Activated CD4-positive, alpha-beta T cell treated with anti-CD3 and anti-CD28 coated beads for 24 hours (primary cell): ENCODE results near the gene RAB35.

Experiments used
- DNase-seq, 2 donors: peaks; one replicate each; pipeline ENCODE4 v3.0.0-alpha.2; 2020; ENCODE audit warnings: low read depth in 2 of 2

RAB35 gene

DNA sequence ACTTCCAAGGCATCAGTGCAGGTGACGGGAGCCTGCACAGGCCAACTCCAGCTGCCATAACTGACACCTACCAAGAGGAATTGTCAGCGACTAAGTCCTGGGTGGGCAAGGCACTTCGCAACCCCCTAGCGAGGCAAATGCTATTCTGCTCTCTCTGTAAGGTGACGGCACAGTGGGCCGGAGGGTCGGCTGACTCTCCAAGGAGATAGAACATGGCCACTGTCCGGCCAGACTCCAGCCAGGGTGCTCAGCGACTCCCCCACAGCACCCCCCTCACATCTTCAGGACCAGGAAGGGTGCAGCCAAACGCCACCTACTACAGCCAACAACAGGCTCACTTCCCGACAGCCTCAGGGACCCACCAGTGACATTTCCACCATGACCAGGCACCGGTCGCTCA lies 13.2 kb downstream of the RAB35 start:
- DNase-seq: no peak

DNA sequence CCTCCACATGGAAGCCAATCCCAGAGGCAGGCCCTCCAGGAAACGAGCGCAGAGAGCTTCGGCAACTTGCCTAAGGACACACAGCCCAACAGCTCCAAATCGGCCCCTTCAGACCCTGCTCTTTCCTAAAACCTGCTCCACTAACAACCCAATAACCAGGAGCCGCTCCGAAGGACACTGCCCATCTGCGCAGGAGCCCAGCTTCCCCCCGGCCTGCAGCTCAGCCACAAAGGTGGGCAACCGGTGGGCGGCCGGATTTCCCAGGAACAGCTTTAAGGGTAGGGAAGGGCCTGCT lies 13.6 kb downstream of the RAB35 start:
- no peak for DNase-seq

DNA sequence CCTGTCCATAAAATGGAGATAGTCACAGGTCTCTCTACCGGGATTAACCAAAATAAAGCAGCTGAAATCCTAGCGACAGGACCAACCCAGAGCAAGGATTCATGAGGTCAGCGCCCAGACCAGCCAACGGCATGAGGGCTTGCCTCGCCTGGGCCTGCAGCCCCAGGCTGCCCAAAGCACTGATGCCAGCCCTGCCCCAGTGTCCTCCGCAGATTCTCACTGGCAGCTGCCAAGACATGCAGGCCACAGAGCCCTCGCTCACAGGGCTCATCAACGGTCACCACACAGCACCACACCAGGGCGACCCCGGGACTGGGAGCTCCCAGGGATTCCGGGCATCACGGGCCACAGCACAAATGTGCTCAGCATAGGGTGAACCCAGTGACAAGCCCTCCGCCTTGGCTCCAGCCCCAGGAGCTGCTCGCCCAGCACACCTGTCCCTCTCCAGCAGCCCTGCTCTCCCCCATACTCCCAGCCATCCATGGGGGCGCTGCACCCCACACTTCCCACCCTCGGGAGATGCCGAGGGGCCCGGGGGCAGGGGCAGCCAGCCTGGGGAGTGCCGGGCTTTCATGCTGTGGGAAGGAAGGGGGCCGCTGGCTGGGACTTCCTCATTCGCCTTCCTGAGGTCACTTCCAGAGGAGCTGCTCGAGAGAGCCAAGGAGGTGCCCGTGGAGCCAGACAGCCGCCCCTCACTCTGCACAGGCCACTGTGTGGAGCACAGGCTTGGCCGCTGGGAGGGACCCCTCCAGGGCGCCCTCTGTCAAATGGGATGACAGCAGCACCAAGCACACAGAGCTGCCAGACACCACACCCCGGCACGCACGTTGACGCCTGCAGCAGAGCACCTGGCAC lies 14.1 kb downstream of the RAB35 start:
- DNase-seq: no peak

GRCh38 chr12:120101617-120102016 lies 14.9 kb downstream of the RAB35 start:
- DNase-seq: no peak

- DNase-seq: no peak
These were observed 15.4 kb downstream of the RAB35 start for GRCh38 chr12:120101182-120101581.

DNA sequence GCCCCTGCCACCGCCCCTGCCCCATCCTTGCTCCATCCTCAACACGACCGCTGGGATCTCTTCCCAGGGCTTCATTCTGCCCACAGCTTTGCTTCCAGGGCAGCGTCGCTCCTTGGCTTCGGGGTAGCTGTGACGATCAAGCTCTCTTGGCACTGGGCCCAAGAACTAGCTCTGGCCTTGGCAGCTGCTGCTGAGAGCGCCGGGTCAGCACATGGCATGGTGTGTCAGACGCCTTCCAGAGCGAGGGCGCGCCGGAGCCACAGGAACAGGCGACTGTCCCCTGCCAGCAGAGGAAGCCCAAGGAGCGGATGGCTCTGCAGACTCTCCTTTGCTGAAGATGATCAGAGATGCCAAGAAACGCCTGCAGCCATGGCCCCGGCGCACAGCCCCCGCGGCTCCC lies 15.9 kb downstream of the RAB35 start:
- no peak for DNase-seq

DNA sequence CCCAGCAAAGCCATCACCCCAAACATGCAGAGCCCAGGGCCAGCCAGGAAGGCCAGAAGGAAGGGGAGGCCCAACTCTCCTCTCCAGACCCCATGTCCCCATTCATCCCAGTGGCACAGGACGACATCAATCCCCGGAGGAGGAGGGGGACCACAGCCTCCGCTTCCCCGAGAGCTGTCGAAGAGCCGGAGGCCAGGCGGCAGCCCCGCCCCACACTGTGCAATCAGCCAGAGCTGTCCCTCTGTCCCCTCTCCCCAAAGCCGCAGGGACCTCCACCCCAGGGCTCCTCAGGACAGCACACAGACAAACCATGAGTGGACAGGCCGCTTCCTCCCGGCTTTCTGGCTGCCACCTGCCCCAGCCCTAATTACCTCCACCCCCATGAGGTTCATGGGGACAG lies 16.8 kb downstream of the RAB35 start:
- DNase-seq: no peak

GRCh38 chr12:120098756-120099470 lies 17.6 kb downstream of the RAB35 start:
- DNase-seq: no peak

- DNase-seq: no peak
These were observed 19.8 kb downstream of the RAB35 start for GRCh38 chr12:120096671-120097202.

GRCh38 chr12:120095736-120096135 lies 20.8 kb downstream of the RAB35 start:
- DNase-seq: no peak

- no peak for DNase-seq
These were observed 21.2 kb downstream of the RAB35 start for GRCh38 chr12:120095331-120095730.

- DNase-seq: no peak
These were observed 22.1 kb downstream of the RAB35 start for GRCh38 chr12:120094485-120094884.

DNA sequence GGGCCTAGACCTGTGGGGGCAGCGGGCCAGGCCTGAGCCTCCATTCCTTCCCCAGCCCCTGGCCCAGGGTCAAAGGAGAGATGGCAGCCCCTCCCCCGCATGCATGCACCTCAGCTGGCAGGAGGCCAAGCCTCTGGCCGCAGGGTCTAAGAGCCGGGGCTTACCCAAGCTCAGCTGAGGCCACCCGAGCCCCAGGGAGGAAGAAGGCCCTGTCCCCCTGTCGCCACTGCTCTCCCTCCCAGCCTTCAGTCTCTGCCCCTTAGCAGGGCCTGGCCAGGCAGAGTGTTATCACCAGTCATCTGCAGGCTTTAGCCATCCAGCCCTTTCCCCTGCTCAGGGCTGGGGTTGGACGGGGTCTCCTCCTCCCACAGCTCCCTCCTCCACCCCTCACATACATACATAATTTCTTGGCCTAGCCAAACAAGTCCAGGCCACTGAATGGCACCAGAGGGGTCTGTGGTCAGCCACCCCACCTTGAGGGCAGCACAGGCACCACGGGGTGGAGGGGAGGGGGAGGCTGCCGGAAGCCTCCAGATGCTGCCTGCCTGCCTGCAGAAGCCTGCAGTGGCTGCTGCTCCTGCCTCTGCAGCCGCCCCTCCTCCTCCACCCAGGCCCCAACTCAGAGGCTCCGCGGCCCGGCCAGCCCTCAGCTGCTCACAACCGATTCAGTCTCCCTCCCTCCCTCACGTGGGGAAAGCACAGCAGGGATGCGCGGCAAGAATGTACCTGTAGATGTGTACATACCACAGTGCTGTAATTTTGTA lies 22.8 kb downstream of the RAB35 start:
- DNase-seq: no peak

- DNase-seq: no peak
These were observed 23.3 kb downstream of the RAB35 start for GRCh38 chr12:120093336-120093591.

DNA sequence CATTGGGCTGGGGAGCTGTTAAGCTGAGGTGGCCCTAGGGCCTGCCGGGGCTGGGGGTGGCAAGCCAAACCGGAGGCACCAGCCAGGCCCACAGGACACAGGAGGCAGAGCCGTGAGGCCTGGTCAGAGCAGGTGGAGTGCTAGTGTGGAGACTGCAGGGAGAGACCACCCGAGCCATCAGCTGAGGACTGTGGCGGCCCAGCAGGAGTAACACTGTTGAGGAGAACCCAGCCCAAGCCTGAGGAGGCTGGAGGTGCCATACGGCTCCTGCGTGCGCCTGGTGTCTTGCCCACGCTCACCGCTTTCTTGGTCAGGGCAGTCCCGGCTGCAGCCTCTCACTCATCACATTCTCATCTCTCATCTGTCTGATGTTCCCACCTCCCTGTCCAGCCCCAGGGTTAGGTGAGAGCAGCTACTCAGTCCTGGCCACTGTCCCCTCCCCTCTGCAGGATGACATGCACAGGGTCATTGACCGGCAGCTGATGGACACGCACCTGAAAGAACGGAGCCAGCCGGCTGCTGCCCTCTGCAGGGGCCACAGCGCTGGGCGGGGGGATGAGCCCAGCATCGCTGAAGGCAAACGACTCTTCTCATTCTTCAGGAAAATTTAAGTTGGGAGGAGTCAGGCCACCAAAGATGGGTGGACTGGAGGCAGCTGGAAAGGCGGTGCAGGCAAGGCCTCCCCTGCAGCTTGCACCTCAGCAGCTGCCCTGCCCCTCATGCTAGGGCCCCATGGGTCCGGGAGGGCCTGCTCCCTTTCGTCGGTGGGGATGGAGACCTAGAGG lies 23.8 kb downstream of the RAB35 start:
- DNase-seq: no peak

- DNase-seq: no peak
These were observed 25.0 kb downstream of the RAB35 start for GRCh38 chr12:120091371-120092090.

- no peak for DNase-seq
These were observed 25.8 kb downstream of the RAB35 start for GRCh38 chr12:120090626-120091295.

DNA sequence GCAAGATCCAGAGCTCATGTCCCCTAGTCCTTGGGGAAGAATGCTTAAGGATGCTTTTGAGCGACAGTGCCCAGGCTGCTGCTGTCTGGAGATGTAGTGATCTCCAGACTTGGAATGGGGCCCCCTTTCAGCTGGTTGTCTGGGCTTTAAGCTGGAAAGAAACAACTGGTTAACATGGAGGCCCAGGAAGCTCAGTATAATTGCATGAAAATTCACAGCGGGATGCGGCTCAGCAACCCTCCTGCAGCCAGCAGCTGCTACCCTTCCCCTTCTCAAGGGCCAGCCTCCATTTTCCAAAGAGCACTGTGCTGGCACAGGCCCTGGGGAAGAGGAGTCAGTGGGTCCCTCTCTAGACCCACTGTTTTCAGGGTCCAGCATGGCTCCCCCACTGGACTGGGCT lies 26.3 kb downstream of the RAB35 start:
- DNase-seq: no peak

- no peak for DNase-seq
These were observed 26.8 kb downstream of the RAB35 start for GRCh38 chr12:120089796-120090195.

DNA sequence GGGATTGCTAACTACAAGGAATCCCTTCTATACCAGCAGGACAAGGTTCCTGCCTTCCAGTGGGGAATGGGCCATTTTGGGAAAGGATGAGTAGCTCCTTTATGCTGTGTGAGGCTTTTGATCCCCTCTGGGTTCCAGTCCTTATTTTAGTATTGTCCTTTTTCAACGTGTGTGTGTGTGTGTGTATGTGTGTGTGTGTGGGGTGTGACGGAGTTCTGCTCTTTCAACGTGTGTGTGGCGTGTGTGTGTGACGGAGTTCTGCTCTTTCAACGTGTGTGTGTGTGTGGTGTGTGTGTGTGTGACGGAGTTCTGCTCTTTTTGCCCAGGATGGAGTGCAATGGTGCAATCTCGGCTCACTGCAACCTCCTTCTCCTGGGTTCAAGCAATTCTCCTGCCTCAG lies 27.4 kb downstream of the RAB35 start:
- DNase-seq: no peak
